ENCODE measurements around the gene PI16.
"Not testable (repeated sequence)": the region's sequence is repeated elsewhere in the genome, so short reads cannot be mapped to it uniquely, and the experiment has no call there.

Gene PI16

DNA sequence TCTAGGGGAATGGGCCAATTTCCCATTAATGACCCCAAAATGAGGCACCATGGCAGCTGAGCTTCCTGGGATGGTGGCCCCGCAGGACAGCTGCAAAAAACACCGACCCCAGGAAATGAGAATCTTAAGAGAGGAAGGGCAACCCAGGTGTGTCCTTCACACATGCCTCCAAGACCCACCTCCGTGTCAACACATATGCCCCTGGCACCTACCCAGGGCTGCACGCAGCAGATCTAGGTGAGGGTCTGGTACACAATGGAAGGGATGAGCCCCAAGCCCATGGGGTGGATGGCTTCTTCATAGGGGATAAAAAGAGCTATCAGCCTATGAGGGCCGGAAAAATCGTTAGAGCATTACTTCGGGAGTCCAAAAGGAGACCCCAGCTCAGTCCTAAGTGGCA, 22.0 kb downstream of the PI16 start:
- DNase-seq: no peak

DNA sequence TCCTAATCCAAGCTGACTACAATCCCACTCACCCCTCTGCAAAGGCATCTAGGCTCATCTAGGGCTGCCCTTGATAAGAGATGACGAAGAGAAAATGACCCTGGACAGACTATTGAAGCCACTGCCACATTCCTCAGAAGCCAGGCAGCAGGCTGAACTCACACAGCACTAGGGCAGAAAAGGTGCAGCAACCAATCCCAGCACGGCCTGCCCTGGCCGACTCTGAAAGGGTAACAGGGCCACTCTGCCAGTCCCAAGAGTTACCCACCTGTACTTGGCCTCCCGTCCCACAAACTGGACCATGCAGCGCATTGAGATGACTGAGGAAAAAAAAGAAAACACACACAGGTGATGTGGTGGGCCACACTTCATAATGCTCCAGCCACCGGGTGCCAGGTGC, 22.4 kb downstream of the PI16 start:
- no peak for DNase-seq

DNA sequence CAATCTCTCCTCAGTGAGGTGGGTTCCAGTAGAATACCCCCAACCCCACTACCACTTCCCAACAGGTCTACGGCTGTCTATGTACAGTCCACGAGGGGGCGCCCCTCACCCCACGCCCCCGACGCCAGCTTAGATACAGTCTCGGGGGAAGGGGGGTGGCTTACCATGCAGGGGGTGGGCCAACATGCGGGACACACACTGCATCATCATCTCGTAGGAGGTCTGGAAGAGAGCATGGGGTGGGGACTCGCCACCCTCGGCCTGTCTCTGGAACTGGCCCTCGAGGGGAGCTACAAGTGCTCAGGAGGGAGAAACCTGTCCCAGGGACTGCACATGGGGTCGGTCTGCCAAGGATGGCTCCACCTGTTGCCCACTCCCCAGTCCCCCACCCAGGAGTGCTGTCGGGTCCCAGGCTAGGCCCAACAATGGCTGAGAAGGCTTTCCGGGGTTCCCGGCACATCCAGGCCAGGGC, 23.0 kb downstream of the PI16 start:
- DNase-seq: no peak

DNA sequence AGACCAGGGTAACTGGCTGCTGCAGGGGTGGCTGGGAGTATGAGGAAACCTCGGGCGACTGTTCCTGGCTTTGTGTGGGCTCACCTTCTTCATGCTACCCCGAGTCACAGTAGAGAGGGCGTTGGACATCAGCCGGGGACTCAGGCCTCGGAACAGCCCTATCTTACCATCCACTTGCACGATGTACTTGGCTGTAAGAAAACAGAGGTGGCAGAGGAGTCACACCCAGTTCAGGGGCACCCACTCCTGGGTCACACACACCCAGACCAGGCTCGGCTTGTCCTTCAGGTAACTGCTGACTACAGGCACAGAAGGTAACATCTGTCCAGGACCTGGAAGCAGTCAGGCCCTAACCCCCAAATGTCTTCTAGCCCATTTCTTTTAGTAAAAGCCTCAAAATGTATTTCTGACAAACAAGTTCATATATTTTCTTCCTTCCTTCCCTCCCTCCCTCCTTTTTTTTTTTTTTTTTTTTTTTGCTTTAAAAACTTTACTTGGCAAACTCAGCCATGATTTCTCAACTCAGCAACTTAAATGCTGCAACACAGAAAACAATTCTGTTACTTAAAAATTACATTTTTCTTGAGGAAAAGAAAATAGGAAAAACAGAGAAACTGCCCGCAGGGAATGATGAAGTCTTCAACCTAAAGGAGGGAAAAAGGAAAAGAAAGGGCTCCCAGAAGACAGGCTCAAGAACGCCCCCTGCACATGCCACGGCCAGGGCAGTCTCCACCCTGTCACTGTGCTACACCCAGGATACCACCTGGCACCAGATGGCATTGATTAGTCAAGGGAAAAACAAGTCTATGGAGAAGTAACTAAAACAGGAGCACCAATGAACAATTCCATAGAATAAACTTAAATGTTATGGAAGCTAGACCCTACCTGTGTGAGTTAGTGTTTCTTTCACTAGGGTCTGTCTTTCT, 24.1 kb downstream of the PI16 start:
- no peak for DNase-seq

DNA sequence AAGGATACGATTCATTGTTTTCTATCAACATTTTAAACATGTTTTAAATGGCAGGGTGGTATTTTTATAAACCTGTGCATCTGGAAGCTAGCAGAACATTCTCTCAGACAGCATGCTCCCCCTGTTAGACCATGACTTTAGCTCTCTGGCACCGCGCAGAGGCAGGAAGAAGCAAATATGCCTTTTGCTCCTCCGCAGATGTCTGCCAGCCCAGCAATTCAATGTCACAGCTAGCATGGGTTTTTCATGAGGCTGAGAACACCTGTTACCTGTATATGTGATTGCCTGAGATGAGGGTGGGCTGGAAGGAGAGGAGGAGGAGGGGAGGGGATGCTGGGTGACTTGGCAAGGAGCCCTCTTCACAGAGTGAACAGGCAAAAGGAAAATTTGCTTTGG, 24.8 kb downstream of the PI16 start:
- DNase-seq: no peak

DNA sequence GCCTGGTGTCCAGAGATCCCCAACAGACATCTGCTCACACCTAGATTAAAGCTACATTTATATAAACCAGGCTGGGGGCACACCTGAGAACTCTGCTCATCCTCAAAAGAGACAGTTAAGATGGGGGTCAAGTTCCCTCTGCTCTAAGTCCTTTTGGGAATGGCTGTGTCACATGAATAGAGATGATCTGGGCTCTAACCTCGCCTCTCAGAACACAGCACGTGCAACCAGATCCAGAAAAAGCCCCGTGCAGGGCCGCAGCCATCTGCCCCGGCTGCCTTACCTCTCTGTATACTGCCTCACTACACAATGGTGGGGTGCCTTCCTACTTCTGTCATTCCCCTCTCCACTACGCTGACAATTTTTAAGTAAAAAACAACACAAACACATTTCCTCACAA, 25.6 kb downstream of the PI16 start:
- no peak for DNase-seq

DNA sequence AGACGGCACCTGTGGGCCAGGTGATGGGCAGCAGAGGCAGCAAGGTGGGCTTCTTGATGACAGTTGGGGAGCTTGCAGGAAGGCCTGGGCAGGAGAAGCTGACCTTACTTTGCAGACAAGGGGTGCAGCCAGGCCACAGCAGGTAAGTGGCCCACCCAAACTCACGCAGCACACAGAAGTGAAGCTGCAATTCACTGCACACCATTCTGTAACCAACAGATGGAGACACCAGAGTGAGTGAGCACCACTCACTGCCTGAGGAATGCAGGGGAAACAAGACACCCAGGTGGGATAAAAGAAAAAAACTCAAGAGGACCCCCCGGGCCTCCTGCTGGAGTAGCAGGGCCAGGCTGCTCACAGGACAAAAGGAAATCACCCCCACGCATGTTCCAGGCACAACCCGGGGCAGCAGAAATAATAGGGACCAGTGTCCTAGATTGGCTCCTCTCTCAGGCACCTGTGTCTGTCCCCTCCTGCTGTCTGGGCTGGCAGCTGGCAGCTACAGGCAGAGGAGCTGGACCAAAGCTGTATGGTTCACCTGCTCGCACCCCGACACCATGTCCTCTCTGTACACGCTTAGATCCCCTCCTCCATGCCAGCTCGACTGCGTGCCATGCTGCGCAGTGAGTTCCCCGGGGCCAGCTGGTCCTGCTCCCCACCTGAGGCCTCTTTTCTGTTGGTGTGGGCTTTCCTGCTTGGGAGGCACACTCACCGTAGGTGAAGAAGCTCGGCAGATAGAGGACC, 26.5 kb downstream of the PI16 start:
- DNase-seq: no peak

DNA sequence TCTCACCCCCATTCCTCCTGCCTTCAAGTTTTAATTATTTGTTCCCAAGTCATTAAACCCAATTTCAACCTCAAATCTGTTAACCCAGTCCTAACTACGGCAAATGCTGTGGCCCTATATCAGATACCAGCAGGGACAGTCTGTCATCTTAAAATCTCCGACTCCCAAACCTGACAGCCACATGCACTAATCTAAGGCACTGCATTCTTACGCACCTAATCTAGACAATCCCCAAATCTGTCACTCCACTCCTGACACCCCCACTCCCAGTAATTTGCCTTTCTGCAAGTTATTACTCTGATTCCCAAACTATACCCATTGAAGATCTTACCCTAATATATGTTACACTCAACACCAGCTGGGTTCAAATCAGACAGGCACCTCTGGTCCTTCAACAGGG, 29.0 kb downstream of the PI16 start:
- no peak for DNase-seq

DNA sequence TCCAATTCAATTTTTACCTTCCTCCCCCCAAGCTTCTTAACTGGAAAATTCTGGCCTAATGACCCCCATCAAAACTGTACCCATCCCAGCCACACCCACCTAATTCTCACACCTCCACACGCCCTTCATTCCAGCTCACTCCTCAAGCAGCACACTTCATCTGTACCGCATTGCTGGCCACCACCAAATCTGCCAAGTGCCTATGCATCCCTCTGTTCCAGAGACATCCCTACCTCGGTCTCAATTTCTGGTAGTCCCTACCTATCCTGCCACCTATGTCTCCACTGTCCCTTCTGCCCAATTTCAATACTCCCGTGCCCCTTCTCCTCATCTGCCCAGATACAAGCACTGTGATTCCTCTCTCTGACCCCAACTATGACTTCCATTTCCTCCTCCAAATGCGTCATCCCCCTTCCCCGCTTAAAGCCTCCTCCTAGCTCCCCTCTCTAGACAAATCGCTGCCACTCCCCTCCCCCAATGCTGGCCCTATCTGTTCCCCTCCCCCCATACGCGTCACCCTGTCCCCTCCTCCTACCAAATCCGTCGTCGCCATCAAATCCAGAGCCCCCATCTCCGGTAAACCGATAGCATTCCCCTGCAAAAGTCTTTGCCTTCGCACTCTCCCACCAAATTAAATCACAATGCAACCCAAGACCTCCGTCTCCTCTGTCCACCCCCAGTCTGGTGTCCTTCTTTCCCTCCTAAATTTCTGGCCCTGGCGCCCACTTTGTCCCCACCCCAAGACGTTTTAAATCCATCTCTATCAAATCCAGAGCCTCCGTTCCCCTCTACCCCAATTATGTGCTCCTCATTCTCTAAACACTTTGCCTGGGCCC, 30.3 kb downstream of the PI16 start:
- DNase-seq: peak; percentile 76

DNA sequence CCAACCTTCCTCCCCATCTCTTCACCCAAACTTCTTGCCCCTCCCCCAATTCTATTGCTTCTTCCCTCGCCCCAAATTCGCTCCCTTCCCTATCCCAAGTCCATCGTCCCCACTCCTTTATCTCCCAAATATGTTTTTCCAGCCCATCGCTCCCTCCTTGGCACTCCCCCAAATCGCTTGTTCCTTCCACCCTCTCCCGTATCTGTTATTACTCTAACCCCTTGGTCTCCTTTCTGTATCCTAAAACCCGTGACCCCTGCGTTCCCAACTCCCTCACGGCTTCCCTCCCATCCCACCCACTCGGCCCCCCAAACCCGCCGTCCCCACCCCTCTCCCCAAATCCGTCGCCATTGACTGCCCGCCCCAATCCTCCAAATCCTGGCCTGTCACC, 30.9 kb downstream of the PI16 start:
- DNase-seq: no peak

DNA sequence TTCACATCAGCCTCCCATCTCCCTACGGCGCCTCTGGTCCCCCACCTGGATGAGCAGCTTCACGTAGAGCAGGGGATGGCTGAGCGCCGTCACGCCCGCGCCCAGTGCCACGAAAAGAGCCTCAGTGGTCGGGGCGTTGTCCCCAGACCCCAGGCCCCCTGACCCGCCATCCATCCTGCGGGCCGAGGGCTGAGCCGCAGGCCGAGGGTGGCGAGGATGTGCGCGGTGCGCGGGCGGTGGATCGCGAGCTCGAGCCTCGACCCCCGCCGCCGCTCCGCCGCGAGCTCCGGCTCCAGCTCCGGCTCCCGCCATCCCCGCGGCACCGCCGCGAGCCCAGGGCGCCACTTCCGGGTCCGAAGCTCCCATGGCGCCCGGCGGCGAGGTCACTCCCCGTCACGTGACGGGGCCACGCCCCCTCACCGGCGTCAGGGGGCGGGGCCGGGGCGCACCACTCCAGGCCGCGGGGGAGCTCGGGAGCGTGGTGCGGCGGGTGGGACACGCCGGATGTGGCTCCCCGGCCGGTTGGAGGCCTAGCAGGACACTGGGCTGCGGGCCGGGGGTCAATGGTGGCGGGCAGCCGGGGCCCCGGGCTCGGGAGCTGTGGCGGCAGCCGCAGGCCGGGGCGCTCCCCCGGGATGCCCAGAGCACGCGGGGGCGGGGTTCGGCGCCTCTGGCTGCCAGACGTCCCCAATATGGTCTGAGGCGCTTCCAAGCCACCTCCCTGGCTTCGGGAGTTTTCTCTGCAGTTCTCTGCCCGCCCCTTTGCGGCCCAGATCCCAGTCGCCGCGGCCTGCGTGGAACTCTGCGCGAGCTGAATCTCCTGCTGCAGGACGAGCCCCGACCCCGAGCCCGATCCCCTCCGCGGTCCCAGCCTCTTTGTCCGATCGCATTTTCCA, 31.5 kb downstream of the PI16 start, which contains the start of gene MTCH1:
Gene MTCH1, minus strand, starts transcription at position 389 of the 896 bp plus-strand sequence. Its CDS starts 23 bp downstream, at position 366.
- DNase-seq: peak; percentile 94

DNA sequence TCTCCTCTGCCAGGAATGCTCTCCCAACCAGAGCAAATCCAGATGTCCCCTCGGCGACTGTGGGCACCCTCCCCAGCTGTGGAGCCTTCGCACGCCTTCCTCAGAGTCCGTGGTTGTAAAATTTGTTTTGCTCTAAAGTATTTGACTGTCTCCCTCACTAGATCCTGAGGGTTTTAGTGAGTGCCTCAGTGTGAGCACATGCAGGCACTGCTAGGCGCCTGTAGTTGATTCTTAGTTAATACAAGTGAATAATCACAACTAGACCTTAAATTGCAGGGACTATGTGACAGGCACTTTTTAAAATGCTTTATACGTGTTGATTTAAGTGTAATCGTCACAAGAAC, 32.1 kb downstream of the PI16 start:
- no peak for DNase-seq

DNA sequence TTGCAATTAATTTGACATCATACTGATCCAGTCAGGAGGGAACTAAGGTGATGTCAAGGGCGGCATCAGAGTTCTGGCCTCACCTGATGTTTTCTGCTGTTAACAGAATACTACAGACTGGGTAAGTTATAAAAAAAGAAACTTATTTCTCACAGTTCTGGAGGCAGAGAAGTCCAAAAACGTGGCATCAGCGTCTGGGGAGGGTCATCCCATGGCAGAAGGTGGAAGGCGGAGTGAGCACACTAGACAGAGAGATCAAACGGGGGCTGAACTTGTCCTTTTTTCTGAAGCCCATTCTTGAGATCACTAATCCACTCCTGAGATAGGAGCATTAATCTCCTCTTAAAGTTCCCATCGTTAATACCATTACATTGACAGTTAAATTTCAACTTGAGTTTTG, 34.7 kb downstream of the PI16 start:
- no peak for DNase-seq

DNA sequence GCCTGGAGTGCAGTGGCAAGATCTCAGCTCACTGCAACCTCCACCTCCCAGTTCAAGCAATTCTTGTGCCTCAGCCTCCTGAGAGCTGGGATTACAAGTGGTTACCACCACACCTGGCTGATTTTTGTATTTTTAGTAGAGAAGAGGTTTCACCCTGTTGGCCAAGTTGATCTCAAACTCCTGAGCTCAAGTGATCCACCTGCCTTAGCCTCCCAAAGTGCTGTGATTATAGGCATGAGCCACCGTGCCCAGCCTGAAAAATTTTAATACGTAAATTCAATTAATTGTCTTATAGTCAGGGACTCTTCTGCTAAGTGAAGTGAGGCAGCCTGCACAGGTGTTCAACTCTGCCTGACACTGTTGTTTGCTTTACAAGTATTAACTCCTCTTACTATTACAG, 35.9 kb downstream of the PI16 start:
- not testable (repeated sequence) for DNase-seq

DNA sequence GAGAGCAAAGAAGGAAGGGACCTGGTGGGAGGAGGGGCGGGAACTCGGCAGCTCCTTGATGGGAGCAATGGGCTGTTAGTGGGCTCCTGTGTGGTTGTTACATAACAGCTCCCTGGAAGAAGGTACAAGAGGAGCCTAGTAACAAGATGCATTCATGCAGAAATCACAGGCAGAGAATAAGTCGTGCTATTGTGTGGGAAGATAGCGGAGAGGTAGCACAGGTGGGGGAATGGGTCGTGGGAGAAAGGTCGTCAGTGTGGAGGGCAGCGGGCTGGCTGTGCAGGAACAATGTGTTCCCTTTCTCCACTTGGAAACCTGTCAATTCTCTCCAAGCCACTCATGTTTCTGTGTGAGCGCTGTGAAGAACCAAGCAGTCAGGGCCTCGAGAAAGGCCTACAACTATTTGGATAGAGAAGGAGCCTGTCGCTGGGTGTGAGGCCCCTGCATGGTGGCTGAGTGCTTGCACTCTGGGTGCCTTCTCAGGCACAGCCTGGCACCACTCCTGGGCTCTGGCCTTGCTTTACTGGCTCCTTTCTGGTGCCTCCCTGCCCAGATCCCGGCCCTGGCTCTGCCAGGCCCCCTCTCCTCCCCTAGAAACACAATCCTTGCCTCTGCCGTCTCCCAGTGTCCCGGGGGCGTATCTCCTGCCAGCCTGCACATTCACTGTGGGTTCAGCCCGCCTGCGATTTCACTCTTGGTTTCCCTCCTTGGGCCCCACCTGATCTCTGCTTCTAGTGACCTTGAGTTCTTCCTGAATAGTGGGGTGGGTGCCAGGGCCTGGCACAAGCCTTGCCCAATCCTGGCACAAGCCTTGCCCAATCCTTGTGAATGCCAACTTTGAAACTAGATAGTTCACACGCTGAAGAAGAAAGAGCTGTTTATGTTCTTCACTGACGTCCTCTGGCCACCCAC, 43.5 kb downstream of the PI16 start:
- DNase-seq: no peak

DNA sequence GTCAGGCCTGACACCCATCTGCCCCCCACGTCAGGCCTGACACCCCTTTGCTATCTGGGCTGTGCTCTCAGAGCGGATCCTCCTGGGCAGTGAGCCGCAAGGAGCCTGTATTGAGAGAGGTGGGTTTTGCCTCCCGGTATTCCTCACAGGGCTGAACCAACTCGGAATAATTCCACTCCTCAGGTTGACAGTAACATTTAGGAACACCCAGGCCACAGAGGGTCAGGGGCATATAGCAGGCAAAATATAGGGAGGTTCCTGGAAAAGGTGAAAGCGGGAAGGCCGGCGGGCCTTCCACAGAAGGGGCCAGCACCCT, 44.1 kb downstream of the PI16 start:
- no peak for DNase-seq

DNA sequence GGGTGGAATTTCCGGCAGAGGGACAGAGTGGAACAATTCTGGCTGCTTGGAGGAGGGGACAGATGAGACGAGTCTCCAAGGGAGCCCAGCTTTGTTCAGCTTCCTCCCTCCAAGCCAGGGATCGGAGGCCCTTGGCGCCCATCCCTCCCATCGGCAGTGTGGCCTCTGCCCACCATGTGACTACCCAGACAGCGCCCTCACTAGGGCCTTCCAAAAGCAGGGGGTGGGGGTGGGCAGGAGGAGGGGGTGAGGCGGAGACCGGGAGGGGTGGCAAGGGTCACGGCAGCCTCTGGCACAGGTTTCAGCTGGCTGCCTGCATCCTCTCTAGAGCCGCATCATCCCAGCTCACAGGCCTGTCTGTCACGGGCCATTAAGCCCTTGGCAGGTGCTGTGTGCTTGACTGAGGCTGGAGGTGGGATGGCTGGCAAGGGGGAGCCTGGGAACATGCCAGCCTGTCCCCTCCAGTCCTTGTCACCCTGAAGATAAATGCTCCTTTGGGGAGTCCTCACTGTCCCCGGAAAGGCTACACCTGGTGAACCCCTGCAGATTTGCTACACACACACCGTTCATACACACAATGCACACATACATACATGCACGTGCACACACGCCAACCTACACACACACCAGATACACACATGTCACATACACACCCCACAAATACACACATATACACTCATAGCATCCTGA, 44.7 kb downstream of the PI16 start:
- DNase-seq: no peak

DNA sequence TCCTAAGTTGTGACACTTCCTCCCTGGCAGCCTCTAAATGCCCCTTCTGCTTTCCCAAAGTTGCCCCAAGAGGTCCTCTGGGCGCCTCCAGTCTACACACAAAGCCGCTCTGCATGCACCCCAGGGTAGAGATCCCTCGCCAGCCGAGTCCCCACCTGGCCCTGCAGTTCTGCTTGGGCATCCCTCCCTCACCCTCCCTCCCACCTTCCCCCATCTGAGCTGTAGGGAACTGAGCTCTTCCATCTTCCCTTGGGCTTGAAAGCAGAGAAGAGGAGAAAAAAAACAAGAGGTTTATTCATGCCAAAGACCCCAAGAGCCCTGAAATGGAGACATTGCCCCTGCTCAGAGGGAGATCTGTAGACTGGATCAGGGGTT, 45.2 kb downstream of the PI16 start:
- no peak for DNase-seq

DNA sequence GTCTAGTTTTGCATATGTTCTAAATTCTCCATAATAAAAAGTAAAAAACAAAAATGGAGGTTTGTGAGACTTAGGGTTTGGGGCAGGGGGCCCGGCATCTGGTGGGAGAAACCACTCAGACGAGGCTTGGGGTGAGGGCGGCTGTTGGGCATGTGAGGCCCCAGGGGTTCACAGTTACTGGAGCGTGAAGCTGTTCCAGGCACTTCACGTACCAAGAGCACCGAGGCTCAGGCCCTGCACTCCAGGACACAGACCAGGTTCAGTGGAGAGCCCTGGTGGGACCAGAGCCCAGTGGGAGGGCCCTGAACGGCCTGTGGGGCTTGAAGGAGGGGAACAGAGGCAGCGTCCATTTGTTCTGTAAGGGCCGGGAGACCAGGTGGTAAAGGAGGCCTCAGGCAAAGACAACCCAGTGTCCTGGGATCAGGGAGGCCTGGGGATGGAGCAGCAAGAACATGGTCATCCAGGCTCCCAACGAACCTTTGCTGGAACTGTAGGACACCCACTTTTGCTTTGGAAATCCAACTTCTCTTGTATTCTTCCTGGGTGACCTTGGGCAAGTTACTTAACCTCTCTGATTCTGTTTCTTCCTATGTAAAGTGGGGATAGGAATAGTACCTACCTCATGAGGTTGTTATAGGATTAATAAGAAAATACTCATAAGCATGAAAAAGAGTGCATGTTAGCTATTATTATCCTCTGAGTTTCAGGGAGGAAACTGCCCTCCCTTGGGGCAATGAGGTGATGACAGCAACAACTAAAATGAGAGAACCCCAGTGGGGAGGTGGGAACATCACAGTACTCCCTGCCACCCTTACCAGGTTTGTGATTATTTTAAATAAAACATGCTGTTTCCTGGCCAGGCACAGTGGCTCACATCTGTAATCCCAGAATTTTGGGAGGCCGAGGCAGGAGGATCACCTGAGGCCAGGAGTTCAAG, 49.8 kb downstream of the PI16 start:
- DNase-seq: no peak

Data from islet precursor cell (in vitro differentiated cells).